Heart right ventricle (tissue), 16 donors: ENCODE data around the gene STAG2. TPM values are rescaled to one million over a fixed set of nuclear protein-coding genes. Genes with fewer than 3 reads are reported as not detected.
"Not testable (repeated sequence)": the region's sequence is repeated elsewhere in the genome, so short reads cannot be mapped to it uniquely, and the experiment has no call there.

ENCODE experiments used
- ATAC-seq, 8 donors: fragments of 200-7000 bp; cut with Tn5 transposase; one replicate each; pipeline ENCODE4 v1.9.1; 2020; ENCODE audit warnings: mild to moderate bottlenecking in 8 of 8, moderate library complexity in 8 of 8, moderate number of reproducible peaks in 1 of 8
- DNase-seq, 2 donors: peaks; one replicate each; pipeline ENCODE4 v3.0.0-alpha.2; 2020
- H3K27ac ChIP-seq, 10 donors: fragments of 200-600 bp; sonication (generic) in 2 of 10; one replicate each; pipeline versions ENCODE4 v1.5.0 to v1.8.0; 2020 to 2022; ENCODE audit warnings: mild to moderate bottlenecking in 3 of 10
- H3K27me3 ChIP-seq, 7 donors: fragments of 200-600 bp; one replicate each; pipeline ENCODE4 v1.8.0; 2021 to 2022; ENCODE audit warnings: mild to moderate bottlenecking in 2 of 7
- H3K36me3 ChIP-seq, 9 donors: fragments of 200-600 bp; sonication (generic) in 1 of 9; one replicate each; pipeline versions ENCODE4 v1.5.0 to v1.8.0; 2020 to 2022; ENCODE audit warnings: mild to moderate bottlenecking in 2 of 9
- H3K4me1 ChIP-seq, 9 donors: fragments of 200-600 bp; sonication (generic) in 1 of 9; one replicate each; pipeline versions ENCODE4 v1.5.0 to v1.8.0; 2020 to 2022; ENCODE audit warnings: mild to moderate bottlenecking in 4 of 9
- H3K4me3 ChIP-seq, 10 donors: fragments of 200-600 bp; sonication (generic) in 2 of 10; one replicate each; pipeline versions ENCODE4 v1.5.0 to v1.8.0; 2020 to 2022; ENCODE audit warnings: mild to moderate bottlenecking in 7 of 10, moderate library complexity in 2 of 10
- H3K9me3 ChIP-seq, 11 donors: fragments of 200-600 bp in 10 of 11; sonication (generic) in 2 of 11; one replicate each; pipeline versions ENCODE4 v1.5.0 to v1.8.0; 2013 to 2022; ENCODE audit warnings: mild to moderate bottlenecking in 2 of 11, control low read depth in 1 of 11, moderate library complexity in 1 of 11
- WGBS, 2 donors: extraction: QIAGEN DNeasy Blood & Tissue Kit; methylation state at CpG; one replicate each; pipeline ENCODE4 v1.1.7; 2013; ENCODE audit warnings: inconsistent platforms in 1 of 2; 5-methylcytosine and 5-hydroxymethylcytosine counted together
- intact Hi-C, 10 donors: fragments of 100-400 bp; cut with DNase I; formaldehyde crosslinking; loops; one replicate each; pipeline versions ENCODE4 v1.11.1 to v1.14.2; 2022
- polyA plus RNA-seq, 2 donors: library from polyadenylated mRNA; stranded (reverse); fragments of 200-250 nt; gene quantifications; one replicate each; pipeline ENCODE4 v1.2.3, GENCODE V29; 2013
- total RNA-seq, 10 donors: library from RNA; stranded (reverse); fragmentation: NEBNext Ultra II Directional in 3 of 10; extraction: Animal tissue kit (Norgen Biotek cat#: 25700) in 3 of 10; gene quantifications; one replicate each; pipeline versions ENCODE4 v1.2.1 to v1.2.4, GENCODE V29; 2021 to 2023
- TF ChIP-seq, protein P1 (sequence below), 9 donors: fragments of 200-600 bp; sonication (generic) in 2 of 9; IDR thresholded peaks; one replicate each; pipeline versions ENCODE4 v1.5.0 to v1.8.0; 2021 to 2022; ENCODE audit warnings: antibody characterized with exemption in 9 of 9, mild to moderate bottlenecking in 5 of 9, moderate library complexity in 1 of 9
- donor health status: Arrhythmogenic right ventricular cardiomyopathy.
- donor health status: ischemic (EF 13 %, LVEDD 7.1; RV severe dilation, severe dysfunction).
- donor health status: healthy with polysubstance abuse.
- donor health status: DM: no; HTN: yes; CAD: no.
- donor health status: DM: no; HTN: no; CAD: no.
- donor health status: ischemic (EF 25% LVEDD 6.9; RV normal size, moderate dysfunction).
- donor health status: ischemic (EF 25% LVEDD 5.7; RV mildly dilated, moderate dysfunction).
- donor health status: healthy.
- donor health status: DM: yes; HTN: yes; CAD: no.
- donor health status: Ischemic cardiomyopathy.
- donor health status: ischemic (EF 35%, LVEDD 5.7; RV mildly dilated, moderate dysfunction).
- donor health status: nonischemic (EF 11% LVEDD 7.7; RV severe dilation, severe dysfunction).
- donor health status: DM: yes; HTN: yes; CAD: no.
- donor health status: PGD.
- donor health status: ischemic (EF 29% LVEDD 5.4; RV normal size, mild dysfunction).
- donor health status: nonischemic (EF 23%, LVEDD 6.1; RV moderate dilation, normal function).

The STAG2 gene
- total and polyA plus RNA-seq, 12 donors = 10.1 to 36.5 (median 28.3) TPM

DNA sequence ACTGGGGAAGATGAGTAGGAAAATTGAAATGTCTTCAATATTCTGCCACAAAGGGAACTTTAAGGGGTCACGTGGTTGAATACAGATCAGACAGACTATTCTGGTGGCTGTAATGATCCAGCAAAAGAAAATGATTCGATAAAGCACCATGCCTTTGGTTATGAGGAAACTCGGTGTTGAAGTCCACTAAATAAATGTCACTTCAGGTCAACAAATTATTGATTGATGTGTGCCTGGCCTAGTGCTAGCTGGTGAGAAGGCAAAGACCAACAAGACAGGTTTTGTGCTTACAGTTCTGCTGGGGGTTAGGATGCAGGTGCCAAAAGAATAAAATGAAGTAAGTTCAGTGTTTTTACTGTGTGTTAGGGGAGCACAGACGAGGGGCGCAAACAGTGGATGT, 142.5 kb downstream of the STAG2 start:
- intact Hi-C loops = no loop called here

DNA sequence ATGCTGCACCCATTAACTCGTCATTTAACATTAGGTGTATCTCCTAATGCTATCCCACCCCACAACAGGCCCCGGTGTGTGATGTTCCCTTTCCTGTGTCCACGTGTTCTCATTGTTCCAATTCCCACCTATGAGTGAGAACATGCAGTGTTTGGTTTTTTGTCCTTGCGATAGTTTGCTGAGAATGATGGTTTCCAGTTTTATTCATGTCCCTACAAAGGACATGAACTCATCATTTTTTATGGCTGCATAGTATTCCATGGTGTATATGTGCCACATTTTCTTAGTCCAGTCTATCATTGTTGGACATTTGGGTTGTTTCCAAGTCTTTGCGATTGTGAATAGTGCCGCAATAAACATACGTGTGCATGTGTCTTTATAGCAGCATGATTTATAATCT, 143.0 kb downstream of the STAG2 start:
- H3K4me1 ChIP-seq, DNase-seq, H3K9me3 ChIP-seq, H3K4me3 ChIP-seq, H3K27me3 ChIP-seq, H3K27ac ChIP-seq, ATAC-seq, intact Hi-C loops: not testable (repeated sequence)
- WGBS, 2 donors = 97 to 99% methylated on average over 7 of the region's 7 CpGs
- H3K36me3 ChIP-seq = peaks cover 0 to 37% (median 0%) of the 10 kb centered on the region in 9 donors

More for the DNA sequence above, 142.5 kb downstream of the STAG2 start:
- H3K27me3 ChIP-seq = no peaks in the 10 kb centered on the region
- H3K4me1 ChIP-seq = no peaks in the 10 kb centered on the region
- ATAC-seq (no peak), DNase-seq (no peak)
- H3K9me3 ChIP-seq = peaks cover 0 to 4% (median 0%) of the 10 kb centered on the region in 11 donors
- no peak overlapping the region for H3K4me3 ChIP-seq
- H3K27ac ChIP-seq = no peak overlapping the region
- WGBS, 2 donors = 96 to 98% methylated on average over 5 of the region's 5 CpGs
- TF ChIP-seq, protein P1, sequence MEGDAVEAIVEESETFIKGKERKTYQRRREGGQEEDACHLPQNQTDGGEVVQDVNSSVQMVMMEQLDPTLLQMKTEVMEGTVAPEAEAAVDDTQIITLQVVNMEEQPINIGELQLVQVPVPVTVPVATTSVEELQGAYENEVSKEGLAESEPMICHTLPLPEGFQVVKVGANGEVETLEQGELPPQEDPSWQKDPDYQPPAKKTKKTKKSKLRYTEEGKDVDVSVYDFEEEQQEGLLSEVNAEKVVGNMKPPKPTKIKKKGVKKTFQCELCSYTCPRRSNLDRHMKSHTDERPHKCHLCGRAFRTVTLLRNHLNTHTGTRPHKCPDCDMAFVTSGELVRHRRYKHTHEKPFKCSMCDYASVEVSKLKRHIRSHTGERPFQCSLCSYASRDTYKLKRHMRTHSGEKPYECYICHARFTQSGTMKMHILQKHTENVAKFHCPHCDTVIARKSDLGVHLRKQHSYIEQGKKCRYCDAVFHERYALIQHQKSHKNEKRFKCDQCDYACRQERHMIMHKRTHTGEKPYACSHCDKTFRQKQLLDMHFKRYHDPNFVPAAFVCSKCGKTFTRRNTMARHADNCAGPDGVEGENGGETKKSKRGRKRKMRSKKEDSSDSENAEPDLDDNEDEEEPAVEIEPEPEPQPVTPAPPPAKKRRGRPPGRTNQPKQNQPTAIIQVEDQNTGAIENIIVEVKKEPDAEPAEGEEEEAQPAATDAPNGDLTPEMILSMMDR (IDR thresholded peaks at IDR 0.05) = no peak
- H3K36me3 ChIP-seq = peaks cover 0 to 43% (median 0%) of the 10 kb centered on the region in 9 donors

DNA sequence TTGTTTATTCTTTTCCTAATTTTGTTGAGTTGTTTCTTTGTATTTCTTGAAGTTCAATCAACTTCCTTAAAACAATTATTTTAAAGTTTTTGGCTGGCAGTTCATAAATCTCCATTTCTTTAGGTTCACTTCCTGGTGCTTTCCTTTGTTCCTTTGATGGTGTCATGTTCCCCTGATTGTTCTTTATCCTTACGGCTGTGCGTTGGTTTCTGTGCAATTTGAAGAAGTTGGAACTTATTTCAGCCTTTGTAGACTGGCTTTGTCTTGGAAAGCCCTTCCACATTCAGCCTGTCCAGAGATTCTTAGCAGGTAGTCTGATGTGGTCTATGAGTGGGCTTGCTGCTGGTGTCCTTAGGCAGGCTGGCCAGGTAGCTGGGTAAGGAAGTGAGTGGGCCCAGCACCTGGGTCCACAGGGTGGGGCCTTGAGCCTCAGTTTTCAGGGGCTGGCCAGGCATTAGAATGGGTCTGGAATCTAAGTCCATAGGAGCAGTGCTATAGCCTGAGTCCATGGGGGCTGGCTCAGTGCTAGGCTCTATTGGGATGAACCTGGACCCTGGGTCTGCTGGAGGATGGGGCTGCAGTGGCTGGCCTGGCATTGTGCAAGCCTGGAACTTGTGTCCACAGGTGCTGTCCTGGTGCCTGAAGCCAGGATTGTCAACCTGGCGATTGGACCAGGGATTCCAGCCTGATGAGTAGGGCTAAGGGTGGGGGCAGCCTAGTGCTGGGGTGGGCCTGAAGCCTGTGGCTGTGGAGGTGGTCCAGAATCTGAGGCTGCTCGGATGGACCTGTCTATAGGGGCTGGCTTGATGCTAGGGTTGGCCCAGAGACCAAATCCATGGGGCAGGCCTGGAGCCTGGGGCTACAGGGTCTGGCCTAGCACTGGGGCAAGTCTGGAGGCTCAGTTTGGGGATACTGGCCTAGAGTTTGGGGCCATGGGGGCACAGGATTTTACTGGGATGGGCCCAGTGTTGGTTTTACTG, 152.4 kb downstream of the STAG2 start:
- no peak for ATAC-seq
- intact Hi-C loops = no loop called here
- no peak for DNase-seq

DNA sequence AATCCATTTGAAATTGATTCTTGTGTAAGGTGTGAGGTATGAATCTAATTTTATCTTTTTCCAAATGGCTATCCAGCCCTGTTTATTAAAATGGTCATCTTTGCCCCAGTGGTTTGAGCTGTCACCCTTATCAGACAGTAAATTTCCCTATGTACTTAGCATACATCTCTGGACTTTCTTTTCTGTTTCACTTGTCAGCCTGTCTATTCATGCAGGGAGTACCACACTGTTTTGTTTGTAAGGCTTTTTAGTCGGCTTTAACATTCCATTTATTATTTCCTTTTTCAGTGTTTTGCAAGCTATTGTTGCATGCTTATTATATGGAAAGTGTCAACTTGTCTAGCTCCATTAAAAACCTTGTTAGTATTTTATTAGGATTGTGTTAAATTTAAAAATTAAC, 155.8 kb downstream of the STAG2 start:
- WGBS, 2 donors = 70 to 92% methylated on average over 1 of the region's 1 CpG
- Histone ChIP-seq H3K9me3 (no peaks in the 10 kb centered on the region), H3K27me3 (no peaks in the 10 kb centered on the region), H3K27ac (no peak overlapping the region), H3K4me3 (no peak overlapping the region), H3K4me1 (no peaks in the 10 kb centered on the region), H3K36me3 (no peaks in the 10 kb centered on the region)
- TF ChIP-seq, protein P1 (IDR thresholded peaks at IDR 0.05) = no peak
- intact Hi-C loops = no loop called here
- ATAC-seq (no peak), DNase-seq (no peak)

More for the DNA sequence above, 152.4 kb downstream of the STAG2 start:
- Histone ChIP-seq H3K4me1 (no peaks in the 10 kb centered on the region), H3K4me3 (no peak overlapping the region), H3K9me3 (peaks cover 0 to 14% (median 0%) of the 10 kb centered on the region in 11 donors), H3K27me3 (no peaks in the 10 kb centered on the region), H3K36me3 (no peaks in the 10 kb centered on the region), H3K27ac (no peak overlapping the region)
- WGBS, 2 donors = 84 to 89% methylated on average over 4 of the region's 4 CpGs
- TF ChIP-seq, protein P1 (IDR thresholded peaks at IDR 0.05) = no peak

DNA sequence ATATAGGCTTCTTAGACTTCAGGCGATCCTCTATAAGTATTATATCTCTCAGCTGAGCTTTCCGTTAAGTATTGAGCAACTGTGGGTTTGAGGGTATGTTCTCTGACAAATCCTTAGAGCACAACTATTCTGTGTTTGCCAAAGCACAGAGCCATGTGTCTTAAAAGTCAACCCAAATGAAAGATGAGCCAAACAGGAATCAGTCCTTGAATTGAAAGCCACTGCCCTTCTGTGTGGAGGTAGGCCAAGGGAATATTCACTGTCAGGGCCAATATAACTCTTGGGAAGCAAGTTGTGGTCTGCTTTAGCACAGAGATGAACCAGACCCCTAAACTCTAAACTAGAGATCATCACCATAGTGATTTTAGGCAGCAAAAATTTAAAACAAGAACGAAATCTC, 164.0 kb downstream of the STAG2 start:
- DNase-seq (no peak), ATAC-seq (no peak)
- Histone ChIP-seq H3K4me3 (no peak overlapping the region), H3K27me3 (no peaks in the 10 kb centered on the region), H3K36me3 (no peaks in the 10 kb centered on the region), H3K4me1 (no peaks in the 10 kb centered on the region), H3K27ac (no peak overlapping the region), H3K9me3 (no peaks in the 10 kb centered on the region)
- 89 to 94% methylated on average over 3 of the region's 3 CpGs for WGBS, 2 donors
- TF ChIP-seq, protein P1 (IDR thresholded peaks at IDR 0.05) = no peak
- intact Hi-C loops = no loop called here
